Measurements from ENCODE around the gene SHISA6. TPM values are rescaled to one million over a fixed set of nuclear protein-coding genes. Genes with fewer than 3 reads are reported as not detected.

The SHISA6 gene
- total RNA-seq, 4 donors from 2014 or later: 0.51 to 1.9 (median 1.1) TPM

DNA sequence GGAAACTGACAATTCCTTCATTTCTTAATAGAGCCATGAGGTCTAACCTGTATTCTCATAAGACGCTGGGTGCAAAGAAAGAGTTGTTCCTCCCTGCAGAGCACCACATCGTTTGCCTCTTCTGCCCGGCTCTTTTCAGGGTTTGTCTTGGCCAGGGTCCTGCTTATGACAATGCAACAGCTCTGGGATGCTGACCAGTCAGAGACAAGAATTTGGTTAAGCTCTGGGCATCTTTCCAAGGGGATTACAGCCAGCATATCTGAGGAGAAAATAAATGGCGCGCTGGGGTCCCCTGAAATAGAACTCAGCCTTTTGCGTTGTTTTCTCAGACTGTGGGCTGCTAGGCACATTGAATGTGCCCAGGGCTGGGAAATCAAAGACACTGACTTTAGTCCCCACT lies 128.6 kb downstream of the SHISA6 start:
- TF ChIP-seq, protein P1, sequence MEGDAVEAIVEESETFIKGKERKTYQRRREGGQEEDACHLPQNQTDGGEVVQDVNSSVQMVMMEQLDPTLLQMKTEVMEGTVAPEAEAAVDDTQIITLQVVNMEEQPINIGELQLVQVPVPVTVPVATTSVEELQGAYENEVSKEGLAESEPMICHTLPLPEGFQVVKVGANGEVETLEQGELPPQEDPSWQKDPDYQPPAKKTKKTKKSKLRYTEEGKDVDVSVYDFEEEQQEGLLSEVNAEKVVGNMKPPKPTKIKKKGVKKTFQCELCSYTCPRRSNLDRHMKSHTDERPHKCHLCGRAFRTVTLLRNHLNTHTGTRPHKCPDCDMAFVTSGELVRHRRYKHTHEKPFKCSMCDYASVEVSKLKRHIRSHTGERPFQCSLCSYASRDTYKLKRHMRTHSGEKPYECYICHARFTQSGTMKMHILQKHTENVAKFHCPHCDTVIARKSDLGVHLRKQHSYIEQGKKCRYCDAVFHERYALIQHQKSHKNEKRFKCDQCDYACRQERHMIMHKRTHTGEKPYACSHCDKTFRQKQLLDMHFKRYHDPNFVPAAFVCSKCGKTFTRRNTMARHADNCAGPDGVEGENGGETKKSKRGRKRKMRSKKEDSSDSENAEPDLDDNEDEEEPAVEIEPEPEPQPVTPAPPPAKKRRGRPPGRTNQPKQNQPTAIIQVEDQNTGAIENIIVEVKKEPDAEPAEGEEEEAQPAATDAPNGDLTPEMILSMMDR (IDR thresholded peaks at IDR 0.05; ENCODE audit: low read depth): no peak

GRCh38 chr17:11372692-11373091 lies 131.7 kb downstream of the SHISA6 start:
- TF ChIP-seq, protein P1 (IDR thresholded peaks at IDR 0.05; ENCODE audit: low read depth): no peak

- TF ChIP-seq, protein P1 (IDR thresholded peaks at IDR 0.05; ENCODE audit: low read depth): no peak
Measured at GRCh38 chr17:11378506-11378905, 137.5 kb downstream of the SHISA6 start.

DNA sequence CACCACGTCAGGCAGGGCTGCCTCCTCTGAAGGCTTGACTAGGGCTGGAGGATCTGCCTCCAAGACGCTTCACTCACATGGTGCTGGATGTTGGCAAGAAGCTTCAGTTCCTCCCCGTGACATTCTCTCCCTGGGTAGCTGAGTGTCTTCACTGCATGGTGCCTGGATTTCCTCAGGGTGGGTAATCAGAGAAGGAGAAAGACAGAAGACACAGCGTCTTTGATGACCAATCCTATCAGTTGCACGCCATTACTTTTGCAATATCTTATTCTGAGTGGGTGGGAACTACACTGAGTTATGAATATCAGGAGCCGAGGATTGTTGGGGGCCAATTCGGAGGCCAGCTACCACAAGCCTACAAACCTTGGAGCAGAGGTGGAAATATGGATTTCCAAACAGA lies 139.7 kb downstream of the SHISA6 start:
- TF ChIP-seq, protein P1 (IDR thresholded peaks at IDR 0.05; ENCODE audit: low read depth): no peak

- TF ChIP-seq, protein P1 (IDR thresholded peaks at IDR 0.05; ENCODE audit: low read depth): no peak
Measured at GRCh38 chr17:11383157-11383556, 142.1 kb downstream of the SHISA6 start.

DNA sequence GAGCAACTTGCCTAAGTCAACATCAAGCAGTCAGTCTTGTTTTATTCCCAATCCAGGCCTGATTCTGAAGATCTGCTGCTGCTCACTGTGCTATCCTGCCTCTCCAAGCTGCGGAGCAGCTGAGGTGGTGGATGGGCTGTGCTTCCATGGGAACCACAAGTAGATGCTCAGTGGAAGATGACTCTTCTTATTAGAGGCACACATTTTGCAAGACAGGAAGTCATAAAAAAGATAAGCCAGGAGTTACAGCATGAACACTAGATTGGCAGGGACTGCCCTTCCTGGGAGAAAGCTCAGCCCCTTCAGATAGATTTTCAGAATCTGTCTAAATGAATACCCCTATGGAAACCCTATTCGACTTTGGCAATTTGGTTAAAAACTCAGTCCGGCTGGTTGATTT lies 143.1 kb downstream of the SHISA6 start:
- TF ChIP-seq, protein P1 (IDR thresholded peaks at IDR 0.05; ENCODE audit: low read depth): no peak

GRCh38 chr17:11387610-11388009 lies 146.6 kb downstream of the SHISA6 start:
- TF ChIP-seq, protein P1 (IDR thresholded peaks at IDR 0.05; ENCODE audit: low read depth): no peak

Measured in subcutaneous adipose tissue (tissue), 4 donors.